GM21381 (cell line): Measurements from ENCODE around the gene MYO1F.
"Not testable (repeated sequence)": the region's sequence is repeated elsewhere in the genome, so short reads cannot be mapped to it uniquely, and the experiment has no call there.

Experiments used
- ATAC-seq: cut with Tn5 transposase; IDR thresholded peaks from one replicate; pipeline ENCODE4 v1.9.1; 2021; ENCODE audit warnings: mild to moderate bottlenecking, moderate library complexity; ENCODE audit not compliant: unreplicated experiment

Gene MYO1F

GRCh38 chr19:8577247-8577646 lies at the start of gene MYO1F:
Gene MYO1F (minus strand): TSS chr19:8577442. CDS start chr19:8577309, 133 bp downstream.
- no peak for ATAC-seq

DNA sequence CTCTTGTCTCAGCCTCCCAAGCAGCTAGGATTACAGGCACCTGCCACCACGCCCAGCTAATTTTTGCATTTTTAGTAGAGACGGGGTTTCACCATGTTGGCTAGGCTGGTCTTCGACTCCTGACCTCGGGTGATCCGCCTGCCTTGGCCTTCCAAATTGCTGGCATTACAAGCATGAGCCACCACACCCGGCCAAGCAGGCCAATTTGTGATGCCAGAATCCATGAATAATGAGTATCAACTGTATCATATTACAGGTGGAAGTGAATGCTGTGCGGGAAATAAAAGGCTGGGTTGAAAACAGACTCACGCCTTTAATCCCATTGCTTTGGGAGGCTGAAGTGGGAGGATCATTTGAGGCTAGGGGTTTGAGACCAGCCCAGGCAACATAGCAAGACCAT lies 49.6 kb upstream of the MYO1F start:
- ATAC-seq: no peak

GRCh38 chr19:8622886-8623285 lies 45.6 kb upstream of the MYO1F start:
- not testable (repeated sequence) for ATAC-seq

DNA sequence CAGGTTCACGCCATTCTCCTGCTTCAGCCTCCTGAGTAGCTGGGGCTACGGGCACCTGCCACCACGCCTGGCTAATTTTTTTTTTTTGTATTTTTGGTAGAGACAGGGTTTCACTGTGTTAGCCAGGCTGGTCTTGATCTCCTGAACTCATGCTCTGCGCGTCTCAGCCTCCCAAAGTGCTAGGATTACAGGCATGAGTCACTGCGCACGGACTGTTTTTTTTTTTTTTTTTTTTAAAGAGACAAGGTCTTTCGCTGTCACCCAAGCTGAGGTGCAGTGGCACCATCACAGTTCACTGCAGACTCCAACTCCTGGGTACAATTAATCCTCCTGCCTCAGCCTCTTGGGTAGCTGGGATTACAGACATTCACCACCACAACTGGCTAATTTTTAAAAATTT lies 41.5 kb upstream of the MYO1F start:
- ATAC-seq: no peak

DNA sequence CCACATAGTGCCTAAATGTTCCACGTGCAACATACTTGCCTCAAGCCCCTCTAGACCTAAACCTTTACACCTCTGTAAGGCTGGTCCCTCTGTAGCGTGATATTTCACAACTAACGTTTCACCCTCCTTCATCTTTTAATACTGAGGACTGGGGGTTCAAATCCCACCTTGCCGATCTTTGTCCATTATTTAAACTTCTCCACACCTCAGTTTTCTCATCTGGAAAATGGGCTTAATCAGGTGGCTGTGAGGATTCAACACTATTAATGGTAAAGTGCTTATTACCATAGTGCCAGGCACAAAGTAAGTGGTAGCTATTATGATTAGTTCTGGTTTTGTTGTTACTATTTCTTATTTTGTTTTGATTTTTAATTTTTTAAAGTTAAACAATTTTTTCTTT lies 40.7 kb upstream of the MYO1F start:
- ATAC-seq: no peak

DNA sequence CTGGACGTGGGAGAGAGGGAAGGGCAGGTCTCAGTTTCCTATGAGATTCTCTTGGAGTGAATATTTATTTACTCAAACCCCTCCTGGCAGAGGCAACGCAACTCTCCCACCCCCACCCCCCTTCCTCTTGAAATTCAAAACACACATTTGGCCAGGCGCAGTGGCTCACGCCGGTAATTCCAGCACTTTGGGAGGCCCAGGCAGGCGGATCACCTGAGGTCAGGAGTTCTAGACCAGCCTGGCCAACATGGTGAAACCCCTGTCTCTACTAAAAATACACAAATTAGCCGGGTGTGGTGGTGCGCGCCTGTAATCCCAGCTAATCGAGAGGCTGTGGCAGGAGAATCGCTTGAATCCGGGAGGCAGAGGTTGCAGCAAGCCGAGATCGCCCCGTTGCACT lies 40.1 kb upstream of the MYO1F start:
- ATAC-seq: not testable (repeated sequence)

- no peak for ATAC-seq
Measured at GRCh38 chr19:8616861-8617260, 39.6 kb upstream of the MYO1F start.

- no peak for ATAC-seq
Measured at GRCh38 chr19:8615813-8616596, 38.8 kb upstream of the MYO1F start.

- ATAC-seq: no peak
Measured at GRCh38 chr19:8615024-8615423, 37.8 kb upstream of the MYO1F start.

DNA sequence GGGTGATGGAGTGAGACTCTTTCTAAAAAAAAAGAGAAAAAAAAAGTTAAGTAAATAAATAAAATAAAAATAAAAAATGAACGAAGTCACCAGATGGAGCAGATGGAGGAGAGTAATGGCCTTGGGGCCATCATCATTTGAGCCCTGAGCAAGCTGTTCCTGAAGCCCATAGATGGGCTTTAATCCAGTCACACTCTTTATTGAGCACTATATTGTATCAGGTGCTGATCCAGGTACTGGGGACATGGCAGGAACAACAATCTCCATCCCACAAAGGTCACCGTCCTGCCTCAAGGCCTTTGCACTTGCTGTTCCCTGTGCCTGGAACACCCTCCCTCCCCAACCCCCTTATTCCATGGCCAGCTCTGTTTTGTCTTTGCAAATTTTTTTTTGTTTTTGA lies 37.2 kb upstream of the MYO1F start:
- ATAC-seq: no peak

DNA sequence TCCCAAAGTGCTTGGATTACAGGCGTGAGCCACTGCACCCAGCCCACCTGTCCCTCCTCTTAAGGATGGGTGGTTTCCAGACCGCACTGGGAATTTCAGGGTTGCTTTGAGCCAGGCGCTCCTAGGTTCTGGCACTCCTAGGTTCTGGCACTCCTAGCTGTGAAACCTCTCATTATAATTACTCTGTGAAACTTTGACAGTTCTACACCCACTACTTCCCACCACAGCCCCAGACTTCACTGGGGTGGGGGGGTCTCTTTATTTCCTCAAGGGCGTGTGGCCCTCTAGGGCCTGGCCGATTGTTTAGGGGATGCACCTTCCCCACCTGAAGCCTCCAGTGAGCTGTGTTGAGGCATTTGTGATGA lies 35.5 kb upstream of the MYO1F start:
- no peak for ATAC-seq

- ATAC-seq: no peak
Measured at GRCh38 chr19:8611877-8612806, 34.9 kb upstream of the MYO1F start.

DNA sequence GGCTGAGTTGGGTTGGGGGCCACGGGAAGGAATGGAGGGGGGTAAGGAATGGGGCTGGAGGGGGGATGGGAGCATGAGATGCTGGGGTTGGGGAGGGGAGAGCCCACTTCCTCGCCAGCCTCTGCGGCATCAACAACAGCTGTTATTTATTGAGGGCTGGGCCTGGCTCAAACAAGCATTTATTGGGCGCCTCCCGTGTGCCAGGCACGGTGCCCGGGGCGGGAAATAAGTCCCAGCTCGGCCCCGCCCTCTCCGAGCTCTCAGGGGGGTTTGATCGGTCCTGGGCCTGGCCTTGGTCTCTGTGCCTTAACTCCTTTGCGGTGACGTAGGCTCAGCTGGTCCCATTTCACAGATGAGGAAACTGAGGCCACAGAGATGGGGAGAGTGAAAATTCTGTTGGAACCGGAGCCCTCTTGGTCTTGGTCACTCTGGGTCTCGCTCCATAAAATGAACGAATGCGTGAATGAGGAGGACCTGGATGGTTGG lies 34.2 kb upstream of the MYO1F start:
- ATAC-seq: no peak

DNA sequence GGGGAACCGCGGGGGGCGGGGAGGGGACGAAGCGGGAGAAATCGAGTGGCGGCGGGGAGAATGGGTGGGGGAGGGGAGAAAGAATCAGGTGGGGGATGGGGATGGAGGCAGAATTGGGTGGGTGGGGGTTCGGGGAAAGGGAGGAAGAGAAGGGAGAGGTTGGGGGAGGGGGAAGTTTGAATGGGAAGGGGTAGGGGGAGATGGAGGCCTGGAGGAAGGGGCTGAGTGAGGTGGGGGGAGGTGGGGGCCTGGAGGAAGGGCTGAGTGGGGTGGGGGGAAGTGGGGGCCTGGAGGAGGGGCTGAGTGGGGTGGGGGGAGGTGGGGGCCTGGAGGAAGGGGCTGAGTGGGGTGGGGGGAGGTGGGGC lies 33.7 kb upstream of the MYO1F start:
- ATAC-seq: no peak

DNA sequence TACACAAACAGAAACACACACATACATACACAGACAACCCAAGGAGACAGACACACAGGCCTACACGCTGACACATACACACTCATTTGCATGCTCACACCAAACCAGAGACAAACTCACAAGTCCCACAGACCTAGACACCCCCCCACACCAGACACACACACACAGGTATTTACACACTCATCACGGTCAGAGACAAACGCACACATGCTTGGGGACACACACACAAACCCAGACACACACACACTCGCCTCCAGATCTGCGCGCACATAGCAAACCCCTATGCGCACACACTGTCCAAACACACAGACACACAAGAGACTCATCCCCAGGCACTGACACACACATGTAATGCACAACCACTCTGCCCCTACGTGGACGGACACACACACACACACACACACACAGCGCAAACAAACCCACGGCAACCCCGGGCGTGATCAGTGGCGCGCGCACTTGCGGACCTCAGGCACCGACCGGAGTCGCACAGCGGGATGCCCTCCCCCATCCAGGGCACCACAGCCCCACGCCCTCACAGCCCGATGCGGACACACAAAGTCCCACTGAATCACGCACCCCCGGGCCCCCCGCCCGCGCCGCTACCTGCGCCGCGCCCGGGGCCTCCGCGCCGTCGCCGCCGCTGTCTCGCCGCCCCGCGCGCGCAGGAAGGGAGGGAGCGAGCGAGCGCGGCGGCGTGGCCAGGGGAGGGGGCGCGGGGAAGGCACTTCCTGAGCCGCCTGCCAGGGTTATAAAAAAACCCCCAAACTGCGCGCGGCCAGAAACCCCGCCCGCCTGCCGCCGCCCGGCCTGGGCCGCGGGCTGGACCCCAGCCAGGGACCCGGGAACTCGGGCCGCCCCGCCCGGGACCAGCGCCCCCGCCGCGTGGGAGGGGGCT lies 33.0 kb upstream of the MYO1F start, which contains the start of gene ADAMTS10:
TSS of gene ADAMTS10 (minus strand) at position 675 of the 895 bp plus-strand sequence. CDS start 5,005 bp downstream, outside the sequence.
- no peak for ATAC-seq

DNA sequence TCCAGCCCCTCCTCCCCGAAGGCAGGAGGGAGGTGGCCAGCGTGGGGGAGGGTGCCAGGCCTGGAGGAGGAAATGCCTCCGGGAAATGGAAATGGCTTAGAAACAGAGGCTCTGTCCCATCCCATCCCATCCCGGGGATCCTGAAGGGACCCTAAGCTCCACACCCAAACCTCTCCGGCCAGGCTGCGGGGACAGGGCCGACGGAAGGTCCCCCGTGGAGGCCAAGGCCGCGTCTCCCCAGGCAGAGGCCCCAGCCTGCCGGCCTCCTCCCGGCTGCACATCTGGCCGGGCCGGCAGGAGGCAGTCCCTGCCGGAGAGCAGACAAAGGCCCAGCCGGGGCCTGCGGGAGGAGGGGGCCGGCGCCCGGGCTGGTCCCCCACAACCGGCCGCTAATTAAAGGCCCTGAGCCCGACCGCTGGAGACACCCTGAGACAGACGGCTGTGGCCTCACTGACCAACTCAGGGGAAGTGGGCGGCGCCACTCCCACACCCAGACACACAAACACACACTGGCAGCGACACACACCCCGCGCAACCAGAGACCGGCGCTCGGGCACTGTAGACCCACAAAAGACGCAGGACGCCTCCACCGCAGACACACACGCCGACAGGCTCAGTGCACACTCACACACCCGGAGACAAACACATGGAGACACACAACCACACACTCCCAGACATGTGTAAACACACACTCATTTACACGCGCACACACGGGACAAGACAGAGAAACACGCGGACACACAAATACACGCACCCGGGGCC lies 32.2 kb upstream of the MYO1F start:
- ATAC-seq: no peak

GRCh38 chr19:8608941-8609278 lies 31.7 kb upstream of the MYO1F start:
- no peak for ATAC-seq

- no peak for ATAC-seq
Measured at GRCh38 chr19:8607386-8607785, 30.1 kb upstream of the MYO1F start.

DNA sequence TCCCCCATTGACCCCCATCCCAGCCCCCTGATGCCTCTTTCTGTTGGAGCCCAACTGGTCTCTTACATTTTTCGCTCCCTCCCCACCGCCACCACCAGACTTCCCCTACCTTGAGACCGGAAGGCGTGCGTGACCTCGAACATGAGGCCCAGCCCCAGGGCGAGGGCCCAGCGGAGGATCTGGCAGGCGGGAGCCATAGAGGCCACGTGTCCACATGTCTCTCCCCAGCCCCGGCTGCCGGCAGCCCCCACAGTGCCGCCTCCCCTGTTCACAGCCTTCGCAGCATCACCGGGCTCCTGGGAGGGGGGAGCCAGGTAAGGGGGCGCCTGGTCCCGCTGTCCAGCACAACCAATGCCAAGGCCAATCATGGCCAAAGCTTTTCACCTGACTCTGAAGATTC lies 28.3 kb upstream of the MYO1F start:
- no peak for ATAC-seq

- ATAC-seq: no peak
Measured at GRCh38 chr19:8601796-8602195, 24.6 kb upstream of the MYO1F start.
